ENCODE data around the gene NARS2.
"Not testable (repeated sequence)": the region's sequence is repeated elsewhere in the genome, so short reads cannot be mapped to it uniquely, and the experiment has no call there.

NARS2 gene

GRCh38 chr11:78575478-78575877, 814 bp upstream of the NARS2 start:
- no peak for DNase-seq (ENCODE audit: low spot score)

DNA sequence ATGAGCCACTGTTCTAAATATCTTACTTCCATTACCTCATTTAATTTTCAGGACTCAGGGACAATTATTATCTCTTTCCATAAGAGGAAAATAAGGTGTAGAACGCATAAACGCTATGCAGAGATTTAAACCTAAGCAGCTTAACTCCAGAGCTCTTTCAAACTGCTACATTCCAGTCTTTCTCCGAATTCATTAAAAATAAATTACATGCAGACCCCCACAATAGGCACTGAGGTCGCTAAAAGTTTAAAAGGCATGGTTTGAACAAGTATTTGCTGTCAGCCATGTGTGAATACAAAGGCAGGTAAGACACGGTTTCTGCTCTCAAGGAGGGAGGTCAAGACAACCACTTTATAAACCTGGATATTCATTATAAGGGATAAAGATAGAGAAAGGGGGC, 983 bp downstream of the NARS2 start:
- no peak for DNase-seq (ENCODE audit: low spot score)

- no peak for DNase-seq (ENCODE audit: low spot score)
Observed at GRCh38 chr11:78573271-78573670, 1.4 kb downstream of the NARS2 start.

DNA sequence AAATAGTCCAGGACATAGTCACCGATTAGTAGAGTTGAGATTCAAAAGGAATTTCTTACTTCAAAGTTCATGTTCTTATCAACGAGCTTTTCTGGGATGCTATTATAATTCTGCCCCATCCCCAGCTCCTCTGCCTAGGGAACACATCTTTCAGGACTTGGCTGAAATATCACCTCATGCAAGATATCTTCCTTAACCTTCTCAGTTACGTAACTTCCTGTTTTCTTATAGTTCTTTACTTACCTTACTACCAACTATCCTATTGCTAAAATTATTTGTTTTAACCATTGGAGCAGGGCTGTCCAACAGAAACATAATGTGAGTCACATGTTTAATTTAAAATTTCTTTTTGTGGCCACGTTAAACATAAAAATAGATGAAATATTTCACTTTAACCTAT, 2.3 kb downstream of the NARS2 start:
- DNase-seq (ENCODE audit: low spot score), result no peak

GRCh38 chr11:78570031-78570430, 4.6 kb downstream of the NARS2 start:
- DNase-seq (ENCODE audit: low spot score), result no peak

GRCh38 chr11:78567209-78567608, 7.5 kb downstream of the NARS2 start:
- DNase-seq (ENCODE audit: low spot score), result peak; percentile 32

DNA sequence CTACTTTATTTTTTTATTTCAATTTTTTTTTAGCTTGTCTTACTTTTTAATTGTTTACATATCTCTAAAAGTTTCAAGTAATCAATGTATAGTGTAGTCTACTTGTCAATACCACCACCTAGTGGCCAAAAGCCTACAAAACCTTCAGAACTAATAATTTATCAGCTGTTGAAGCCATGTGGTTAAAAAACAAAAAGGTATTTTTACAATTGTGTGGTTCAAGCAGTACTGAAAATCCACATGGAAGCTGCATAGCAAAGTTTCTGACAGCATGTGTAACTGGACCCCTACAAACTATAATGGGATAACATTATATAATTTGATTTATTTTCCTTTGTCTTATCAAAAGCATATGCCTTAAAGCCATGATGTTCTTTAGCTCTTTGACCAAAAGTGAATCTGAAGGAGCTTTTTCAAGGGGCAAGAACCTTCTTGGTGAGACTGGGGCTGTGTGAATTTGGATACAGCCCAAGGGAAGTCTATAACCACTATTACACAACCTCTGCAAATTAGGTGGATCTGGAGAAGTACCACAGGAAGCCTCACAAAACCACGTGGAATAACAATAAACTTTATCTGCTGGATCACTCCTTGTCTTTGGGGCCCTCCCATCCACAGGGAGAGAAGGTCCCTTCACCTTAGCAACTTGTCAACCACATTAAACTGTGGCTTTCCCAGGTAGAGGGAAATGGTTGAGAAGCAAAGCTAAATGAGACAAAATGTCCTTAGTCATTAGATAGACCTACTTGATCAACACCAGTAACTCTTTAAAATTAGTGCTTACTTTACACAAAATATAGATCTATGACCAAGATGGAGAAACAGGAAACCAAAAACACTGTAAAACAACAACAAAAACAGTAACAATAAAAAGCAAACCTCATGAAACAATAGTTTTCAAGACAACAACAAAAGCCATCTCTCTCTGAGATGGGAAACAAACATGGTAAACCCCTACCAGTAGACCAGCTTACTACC, 9.9 kb downstream of the NARS2 start:
- DNase-seq (ENCODE audit: low spot score), result peak; percentile 73

GRCh38 chr11:78564037-78564436, 10.6 kb downstream of the NARS2 start:
- not testable (repeated sequence) for DNase-seq (ENCODE audit: low spot score)

DNA sequence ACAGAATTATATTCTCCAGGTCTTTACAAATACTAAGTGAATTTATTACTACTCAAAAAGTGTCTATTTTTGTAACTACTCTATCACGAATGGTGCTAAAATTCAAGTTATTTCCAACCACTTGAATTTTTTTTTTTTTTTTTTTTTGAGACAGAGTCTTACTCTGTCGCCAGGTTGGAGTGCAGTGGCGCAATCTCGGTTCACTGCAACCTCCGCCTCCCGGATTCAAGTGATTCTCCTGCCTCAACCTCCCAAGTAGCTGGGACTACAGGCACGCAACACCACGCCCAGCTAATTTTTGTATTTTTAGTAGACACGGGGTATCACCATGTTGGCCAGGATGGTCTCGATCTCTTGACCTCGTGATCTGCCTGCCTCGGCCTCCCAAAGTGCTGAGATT, 11.6 kb downstream of the NARS2 start:
- DNase-seq (ENCODE audit: low spot score), result not testable (repeated sequence)

GRCh38 chr11:78562398-78562797, 12.3 kb downstream of the NARS2 start:
- no peak for DNase-seq (ENCODE audit: low spot score)

- DNase-seq (ENCODE audit: low spot score), result no peak
Observed at GRCh38 chr11:78560826-78561484, 13.7 kb downstream of the NARS2 start.

GRCh38 chr11:78560153-78560552, 14.5 kb downstream of the NARS2 start:
- no peak for DNase-seq (ENCODE audit: low spot score)

- no peak for DNase-seq (ENCODE audit: low spot score)
Observed at GRCh38 chr11:78557236-78557635, 17.4 kb downstream of the NARS2 start.

DNA sequence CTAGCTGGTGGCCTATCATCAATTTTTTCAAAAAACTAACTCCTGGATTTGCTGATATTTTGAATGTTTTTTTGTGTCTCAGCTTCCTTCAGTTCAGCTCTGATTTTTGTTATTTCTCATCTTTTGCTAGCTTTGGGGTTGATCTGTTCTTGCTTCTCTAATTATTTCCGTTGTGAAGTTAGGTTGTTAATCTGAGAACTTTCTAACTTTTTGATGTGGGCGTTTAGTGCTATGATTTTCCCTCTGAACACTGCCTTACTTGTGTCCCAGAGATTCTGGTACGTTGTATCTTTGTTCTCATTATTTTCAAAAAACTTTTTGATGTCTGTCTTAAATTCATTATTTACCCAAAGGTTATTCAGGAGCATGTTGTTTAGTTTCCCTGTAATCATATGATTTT, 19.1 kb downstream of the NARS2 start:
- no peak for DNase-seq (ENCODE audit: low spot score)

GRCh38 chr11:78552881-78553280, 21.8 kb downstream of the NARS2 start:
- no peak for DNase-seq (ENCODE audit: low spot score)

DNA sequence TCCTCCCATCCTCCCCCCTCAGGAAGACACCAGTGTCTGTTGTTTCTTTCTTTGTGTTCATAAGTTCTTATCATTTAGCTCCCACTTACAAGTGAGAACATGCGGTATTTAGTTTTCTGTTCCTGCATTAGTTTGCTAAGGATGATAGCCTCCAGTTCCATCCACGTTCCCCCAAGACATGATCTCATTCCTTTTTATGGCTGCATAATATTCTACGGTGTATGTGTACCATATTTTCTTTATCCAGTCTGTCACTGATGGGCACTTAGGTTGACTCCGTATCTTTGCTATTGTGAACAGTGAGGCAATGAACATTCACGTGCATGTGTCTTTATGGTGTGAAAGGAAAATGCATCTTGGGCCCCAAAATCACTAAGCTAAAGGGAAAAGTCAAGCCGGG, 22.5 kb downstream of the NARS2 start:
- DNase-seq (ENCODE audit: low spot score), result not testable (repeated sequence)

DNA sequence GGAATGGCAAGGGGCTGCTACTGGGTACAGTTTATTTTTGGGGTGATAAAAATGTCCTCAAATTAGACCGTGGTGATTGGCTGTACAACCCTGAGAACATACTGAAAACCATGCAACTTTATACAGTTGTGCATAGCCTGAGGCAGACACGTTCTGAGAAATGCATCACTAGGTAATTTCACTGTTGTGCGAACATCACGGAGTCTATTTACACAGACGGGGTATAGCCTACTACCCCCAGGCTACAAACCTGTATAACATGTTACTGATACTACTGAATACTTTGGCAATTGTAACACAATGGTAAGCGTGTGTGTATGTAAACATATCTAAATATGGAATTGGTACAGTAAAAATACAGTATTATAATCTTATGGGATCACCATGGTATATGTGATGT, 23.6 kb downstream of the NARS2 start:
- DNase-seq (ENCODE audit: low spot score), result no peak

- no peak for DNase-seq (ENCODE audit: low spot score)
Observed at GRCh38 chr11:78549624-78550409, 24.8 kb downstream of the NARS2 start.

- no peak for DNase-seq (ENCODE audit: low spot score)
Observed at GRCh38 chr11:78548911-78549590, 25.6 kb downstream of the NARS2 start.

GRCh38 chr11:78547931-78548705, 26.5 kb downstream of the NARS2 start:
- DNase-seq (ENCODE audit: low spot score), result no peak

DNA sequence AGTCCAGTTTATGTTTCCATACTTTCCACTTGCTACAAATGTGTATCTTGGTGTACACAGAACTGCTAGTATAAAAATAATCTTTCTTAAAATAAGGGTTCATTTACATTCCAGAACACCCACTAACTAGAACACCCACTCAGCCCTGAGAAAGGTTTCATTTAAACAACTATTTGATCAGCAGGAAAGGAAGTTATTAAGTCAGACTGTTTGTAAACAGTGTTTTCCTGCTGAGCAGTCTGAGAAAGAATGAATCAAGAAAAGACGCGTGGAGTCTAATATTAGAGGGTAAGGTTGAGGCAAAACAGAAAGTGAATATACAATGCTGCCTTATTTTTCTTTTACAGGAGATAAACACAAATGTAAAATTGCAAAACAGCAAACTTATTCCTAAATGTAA, 32.7 kb downstream of the NARS2 start:
- no peak for DNase-seq (ENCODE audit: low spot score)
